Activated T-cell treated with anti-CD3 and anti-CD28 coated beads, Interleukin-2, amount 50 U/mL, for 72 hours (primary cell): ENCODE results near the gene MDK. TPM values are rescaled to one million over a fixed set of nuclear protein-coding genes. Genes with fewer than 3 reads are reported as not detected.
"Not testable (repeated sequence)": the region's sequence is repeated elsewhere in the genome, so short reads cannot be mapped to it uniquely, and the experiment has no call there.

Experiments
- ATAC-seq, 2 donors: fragments of 150-1000 bp; cut with Tn5 transposase; replicated peaks in 1 of 2; 2 replicates each; pipeline ENCODE4 v1.10.0; 2021; ENCODE audit warnings: moderate library complexity in 2 of 2, mild to moderate bottlenecking in 1 of 2
- DNase-seq, 2 donors: peaks; one replicate each; pipeline ENCODE4 v3.0.0; 2021 to 2022; ENCODE audit warnings: mixed read lengths in 1 of 2
- H3K27ac Mint-ChIP-seq: one replicate; pipeline ENCODE4 v1.8.0; 2022; ENCODE audit warnings: mild to moderate bottlenecking, moderate library complexity, mixed read lengths
- H3K27me3 Mint-ChIP-seq: one replicate; pipeline ENCODE4 v1.8.0; 2022; ENCODE audit warnings: low read depth, mixed read lengths
- H3K36me3 Mint-ChIP-seq, 2 donors: one replicate each; pipeline ENCODE4 v1.8.0; 2022; ENCODE audit warnings: mixed read lengths in 2 of 2, mild to moderate bottlenecking in 1 of 2; ENCODE audit not compliant: insufficient read depth in 2 of 2
- H3K4me1 Mint-ChIP-seq: one replicate; pipeline ENCODE4 v1.8.0; 2022; ENCODE audit warnings: low read depth, mixed read lengths
- H3K4me3 Mint-ChIP-seq, 2 donors: one replicate each; pipeline ENCODE4 v1.8.0; 2022; ENCODE audit warnings: mild to moderate bottlenecking in 2 of 2, mixed read lengths in 2 of 2, moderate library complexity in 2 of 2
- H3K9me3 Mint-ChIP-seq, 2 donors: one replicate each; pipeline ENCODE4 v1.8.0; 2022; ENCODE audit warnings: mixed read lengths in 2 of 2
- total RNA-seq, 2 donors: library from RNA; stranded (reverse); gene quantifications; one replicate each; pipeline ENCODE4 v1.2.3, GENCODE V29; 2022

Gene MDK
- total RNA-seq, 2 donors from 2014 or later: 11.9 to 12.8 TPM

- Mint-ChIP-seq H3K36me3 (peaks cover 3 to 11% of the 10 kb centered on the region in 2 donors), H3K27ac (no peak overlapping the region), H3K27me3 (no peaks in the 10 kb centered on the region), H3K4me1 (no peaks in the 10 kb centered on the region), H3K4me3 (no peak overlapping the region), H3K9me3 (peaks cover 0 to 1% of the 10 kb centered on the region in 2 donors)
- ATAC-seq: no peak
- no peak for DNase-seq
These were observed 5.0 kb upstream of the MDK start for GRCh38 chr11:46376258-46377050.

- H3K4me3 Mint-ChIP-seq: no peak overlapping the region
- no peak for DNase-seq
- H3K9me3 Mint-ChIP-seq: peaks cover 0 to 1% of the 10 kb centered on the region in 2 donors
- H3K27ac Mint-ChIP-seq: no peak overlapping the region
- ATAC-seq: no peak
- H3K27me3 Mint-ChIP-seq: peaks cover 5% of the 10 kb centered on the region
- peaks cover 3 to 11% of the 10 kb centered on the region in 2 donors for H3K36me3 Mint-ChIP-seq
- peaks cover 5% of the 10 kb centered on the region for H3K4me1 Mint-ChIP-seq
These were observed 4.2 kb upstream of the MDK start for GRCh38 chr11:46377290-46377689.

- no peak for DNase-seq
- Mint-ChIP-seq H3K4me1 (peaks cover 6% of the 10 kb centered on the region), H3K4me3 (no peak overlapping the region), H3K27me3 (peaks cover 5% of the 10 kb centered on the region), H3K27ac (no peak overlapping the region), H3K9me3 (peaks cover 0 to 1% of the 10 kb centered on the region in 2 donors), H3K36me3 (peaks cover 3 to 11% of the 10 kb centered on the region in 2 donors)
- no peak for ATAC-seq
These were observed 3.6 kb upstream of the MDK start for GRCh38 chr11:46377831-46378230.

GRCh38 chr11:46378296-46378695 lies 3.2 kb upstream of the MDK start:
- no peak overlapping the region for H3K4me3 Mint-ChIP-seq

GRCh38 chr11:46378811-46379481 lies 2.5 kb upstream of the MDK start:
- Mint-ChIP-seq H3K4me3 (no peak overlapping the region), H3K27ac (no peak overlapping the region), H3K27me3 (peaks cover 13% of the 10 kb centered on the region), H3K9me3 (peaks cover 0 to 1% of the 10 kb centered on the region in 2 donors), H3K36me3 (peaks cover 3 to 11% of the 10 kb centered on the region in 2 donors), H3K4me1 (peaks cover 6% of the 10 kb centered on the region)
- ATAC-seq (no peak), DNase-seq (no peak)

More at GRCh38 chr11:46378296-46378695, 3.2 kb upstream of the MDK start:
- Mint-ChIP-seq H3K27ac (no peak overlapping the region), H3K4me1 (peaks cover 6% of the 10 kb centered on the region), H3K27me3 (peaks cover 6% of the 10 kb centered on the region), H3K9me3 (peaks cover 0 to 1% of the 10 kb centered on the region in 2 donors), H3K36me3 (peaks cover 3 to 11% of the 10 kb centered on the region in 2 donors)
- ATAC-seq (no peak), DNase-seq (no peak)

GRCh38 chr11:46379482-46380293 lies 1.8 kb upstream of the MDK start:
- Mint-ChIP-seq H3K27me3 (peaks cover 13% of the 10 kb centered on the region), H3K36me3 (peaks cover 3 to 11% of the 10 kb centered on the region in 2 donors), H3K4me3 (peak overlapping the region in 1 of 2 donors; percentile 57)
- H3K4me1 Mint-ChIP-seq, DNase-seq, H3K27ac Mint-ChIP-seq, H3K9me3 Mint-ChIP-seq, ATAC-seq: not testable (repeated sequence)

GRCh38 chr11:46380340-46381047 lies 975 bp upstream of the MDK start:
- peaks cover 6% of the 10 kb centered on the region for H3K4me1 Mint-ChIP-seq
- peaks cover 0 to 1% of the 10 kb centered on the region in 2 donors for H3K9me3 Mint-ChIP-seq
- H3K36me3 Mint-ChIP-seq: peaks cover 3 to 11% of the 10 kb centered on the region in 2 donors
- peak; percentile 75 to 79 for DNase-seq
- peak overlapping the region; percentile 84 to 85 for H3K4me3 Mint-ChIP-seq
- peaks cover 21% of the 10 kb centered on the region for H3K27me3 Mint-ChIP-seq
- H3K27ac Mint-ChIP-seq: peak overlapping the region; percentile 49
- peak; percentile 64 for ATAC-seq

- peaks cover 15% of the 10 kb centered on the region for H3K4me1 Mint-ChIP-seq
- peaks cover 0 to 1% of the 10 kb centered on the region in 2 donors for H3K9me3 Mint-ChIP-seq
- H3K27ac Mint-ChIP-seq: no peak overlapping the region
- peak; percentile 28 to 41 for DNase-seq
- H3K36me3 Mint-ChIP-seq: peaks cover 3 to 11% of the 10 kb centered on the region in 2 donors
- H3K4me3 Mint-ChIP-seq: peak overlapping the region; percentile 85 to 90
- ATAC-seq: peak; percentile 4 to 13
- peaks cover 35% of the 10 kb centered on the region for H3K27me3 Mint-ChIP-seq
These were observed 563 bp downstream of the MDK start for GRCh38 chr11:46381819-46382645.

GRCh38 chr11:46382646-46383403 lies 1.4 kb downstream of the MDK start:
- H3K27ac Mint-ChIP-seq: no peak overlapping the region
- peaks cover 15% of the 10 kb centered on the region for H3K4me1 Mint-ChIP-seq
- peak overlapping the region in 1 of 2 donors; percentile 38 for H3K4me3 Mint-ChIP-seq
- no peak for DNase-seq
- H3K27me3 Mint-ChIP-seq: peaks cover 43% of the 10 kb centered on the region
- peaks cover 0 to under 1% of the 10 kb centered on the region in 2 donors for H3K9me3 Mint-ChIP-seq
- ATAC-seq: no peak
- H3K36me3 Mint-ChIP-seq: peaks cover 0 to 4% of the 10 kb centered on the region in 2 donors

- Mint-ChIP-seq H3K4me3 (no peak overlapping the region), H3K36me3 (no peaks in the 10 kb centered on the region), H3K27me3 (peaks cover 48% of the 10 kb centered on the region), H3K4me1 (peaks cover 20% of the 10 kb centered on the region), H3K9me3 (no peaks in the 10 kb centered on the region), H3K27ac (no peak overlapping the region)
- no peak for ATAC-seq
- DNase-seq: no peak
These were observed 1.9 kb downstream of the MDK start for GRCh38 chr11:46383404-46383758.

- Mint-ChIP-seq H3K9me3 (no peaks in the 10 kb centered on the region), H3K27me3 (peaks cover 56% of the 10 kb centered on the region), H3K27ac (no peak overlapping the region), H3K4me1 (peaks cover 23% of the 10 kb centered on the region), H3K4me3 (no peak overlapping the region), H3K36me3 (no peaks in the 10 kb centered on the region)
- no peak for DNase-seq
- ATAC-seq: no peak
These were observed 2.7 kb downstream of the MDK start for GRCh38 chr11:46383974-46384701.
